Cardiac muscle cell (in vitro differentiated cells and primary cell): ENCODE results near the gene CPLX3. TPM values are rescaled to one million over a fixed set of nuclear protein-coding genes. Genes with fewer than 3 reads are reported as not detected.

ENCODE experiments used
- DNase-seq, 2 donors: peaks; one replicate each; pipeline versions ENCODE4 v3.0.0 to v3.0.0-alpha.2; 2010 to 2017; ENCODE audit warnings: low read depth in 1 of 2, low spot score in 1 of 2
- H3K27ac ChIP-seq: fragments of 200-600 bp; sonication (generic); 2 replicates; pipeline ENCODE4 v1.5.1; 2016
- H3K27me3 ChIP-seq: fragments of 200-600 bp; sonication (generic); 2 replicates; pipeline ENCODE4 v1.6.0; 2016; ENCODE audit warnings: control low read depth
- H3K36me3 ChIP-seq: fragments of 200-600 bp; sonication (generic); 2 replicates; pipeline ENCODE4 v1.5.1; 2016; ENCODE audit warnings: control low read depth
- H3K4me1 ChIP-seq: fragments of 200-600 bp; sonication (generic); 2 replicates; pipeline ENCODE4 v1.8.1; 2017; ENCODE audit warnings: low read depth, mild to moderate bottlenecking, mixed run types
- H3K4me3 ChIP-seq: fragments of 200-600 bp; sonication (generic); 2 replicates; pipeline ENCODE4 v1.5.1; 2016; ENCODE audit warnings: mild to moderate bottlenecking
- H3K9me3 ChIP-seq: fragments of 200-600 bp; sonication (generic); 2 replicates; pipeline ENCODE4 v1.5.1; 2017; ENCODE audit warnings: low read depth, mild to moderate bottlenecking, control low read depth
- polyA plus RNA-seq: library from polyadenylated mRNA; unstranded; fragments of >200 nt; fragmentation: Nextera tagmentation; extraction: Ambion mirVana; gene quantifications from 2 replicates; pipeline ENCODE4 v1.2.1, GENCODE V29; 2016
- total RNA-seq: library from RNA; depleted of rRNA; stranded (reverse); fragments of >200 nt; gene quantifications from 2 replicates; pipeline ENCODE4 v1.2.3, GENCODE V29; 2016
- TF ChIP-seq, protein P1 (sequence below): IDR thresholded peaks from 2 replicates; pipeline ENCODE4 v1.5.1; 2012; ENCODE audit warnings: low read depth, mild to moderate bottlenecking, low read length

The CPLX3 gene
- total RNA-seq (not detected in 2 replicates), polyA plus RNA-seq (not detected in 2 replicates)

DNA sequence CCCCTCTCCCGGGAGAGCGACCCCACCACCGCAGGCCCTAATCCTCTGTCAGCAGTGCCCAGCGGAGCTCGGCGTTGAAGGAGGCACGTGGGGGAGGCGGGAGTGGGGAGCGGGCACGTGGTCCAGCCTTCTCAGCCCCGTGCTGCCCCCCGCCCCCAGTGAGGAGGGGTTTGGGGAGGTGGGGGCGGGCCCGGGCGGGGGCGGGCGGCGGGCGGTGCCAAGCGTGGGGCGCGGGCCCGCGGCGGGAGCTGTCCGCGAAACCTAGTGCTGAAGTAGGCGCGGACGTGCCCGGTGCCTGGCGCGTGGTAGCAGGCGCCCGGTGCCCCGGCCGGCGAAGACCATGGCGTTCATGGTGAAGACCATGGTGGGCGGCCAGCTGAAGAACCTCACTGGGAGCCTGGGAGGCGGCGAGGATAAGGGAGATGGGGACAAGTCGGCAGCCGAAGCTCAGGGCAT, at the start of gene CPLX3:
CPLX3 (plus strand) TSS at position 264 of the 456 bp plus-strand sequence; CDS start at position 341, 77 bp downstream.
- Histone ChIP-seq H3K4me3 (no peak within 1 kb of the TSS), H3K9me3 (no peaks in the 10 kb centered on the region), H3K4me1 (no peaks in the 10 kb centered on the region), H3K36me3 (no peaks in the 10 kb centered on the region), H3K27me3 (peaks cover 48% of the 10 kb centered on the region), H3K27ac (no peak within 1 kb of the TSS)
- peak; percentile 21 to 74 for DNase-seq
- TF ChIP-seq, protein P1, sequence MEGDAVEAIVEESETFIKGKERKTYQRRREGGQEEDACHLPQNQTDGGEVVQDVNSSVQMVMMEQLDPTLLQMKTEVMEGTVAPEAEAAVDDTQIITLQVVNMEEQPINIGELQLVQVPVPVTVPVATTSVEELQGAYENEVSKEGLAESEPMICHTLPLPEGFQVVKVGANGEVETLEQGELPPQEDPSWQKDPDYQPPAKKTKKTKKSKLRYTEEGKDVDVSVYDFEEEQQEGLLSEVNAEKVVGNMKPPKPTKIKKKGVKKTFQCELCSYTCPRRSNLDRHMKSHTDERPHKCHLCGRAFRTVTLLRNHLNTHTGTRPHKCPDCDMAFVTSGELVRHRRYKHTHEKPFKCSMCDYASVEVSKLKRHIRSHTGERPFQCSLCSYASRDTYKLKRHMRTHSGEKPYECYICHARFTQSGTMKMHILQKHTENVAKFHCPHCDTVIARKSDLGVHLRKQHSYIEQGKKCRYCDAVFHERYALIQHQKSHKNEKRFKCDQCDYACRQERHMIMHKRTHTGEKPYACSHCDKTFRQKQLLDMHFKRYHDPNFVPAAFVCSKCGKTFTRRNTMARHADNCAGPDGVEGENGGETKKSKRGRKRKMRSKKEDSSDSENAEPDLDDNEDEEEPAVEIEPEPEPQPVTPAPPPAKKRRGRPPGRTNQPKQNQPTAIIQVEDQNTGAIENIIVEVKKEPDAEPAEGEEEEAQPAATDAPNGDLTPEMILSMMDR = no peak

GRCh38 chr15:74776821-74777768, 49.3 kb upstream of the CPLX3 start:
- TF ChIP-seq, protein P1 = no peak
- Histone ChIP-seq H3K27me3 (no peaks in the 10 kb centered on the region), H3K9me3 (no peaks in the 10 kb centered on the region), H3K4me3 (no peak overlapping the region), H3K36me3 (no peaks in the 10 kb centered on the region), H3K4me1 (peaks cover 37% of the 10 kb centered on the region), H3K27ac (peak overlapping the region; percentile 81)
- DNase-seq = peak; percentile 36 to 86

DNA sequence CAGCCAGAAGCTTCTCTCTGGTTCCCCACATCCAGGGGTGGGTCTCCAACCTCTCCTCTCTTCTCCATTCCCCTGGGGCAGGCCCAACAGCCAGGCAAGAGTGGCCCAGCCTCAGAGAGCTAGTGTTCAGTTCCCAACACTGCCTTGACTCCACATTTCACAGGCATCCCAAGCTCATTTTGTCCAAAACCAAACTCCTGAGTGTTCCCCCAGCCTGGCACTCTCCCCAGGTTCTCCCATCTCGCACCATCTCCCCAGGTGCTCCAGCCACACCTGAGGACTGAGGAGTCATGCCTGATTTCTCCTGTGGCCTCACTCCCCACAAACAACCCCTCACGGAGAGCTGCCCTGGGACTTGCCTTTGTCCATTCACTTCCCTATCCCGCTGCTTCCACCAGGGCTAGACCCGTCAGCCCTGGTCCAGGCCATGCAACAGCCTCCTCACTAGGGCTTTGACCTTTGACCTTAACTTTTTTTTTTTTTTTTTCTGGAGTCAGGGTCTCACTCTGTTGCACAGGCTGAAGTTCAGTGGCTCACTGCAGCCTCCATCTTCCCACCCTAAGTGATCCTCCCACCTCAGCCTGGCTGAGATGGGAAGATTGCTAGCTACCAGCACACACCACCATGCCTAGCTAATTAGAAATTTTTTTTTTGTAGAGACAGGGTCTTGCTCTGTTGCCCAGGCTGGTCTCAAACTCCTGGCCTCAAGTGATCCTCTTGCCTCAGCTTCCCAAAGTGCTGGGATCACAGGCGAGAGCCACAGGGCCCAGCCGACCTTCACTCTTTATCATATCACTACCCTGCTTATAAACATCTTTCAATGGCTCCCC, 48.4 kb upstream of the CPLX3 start:
- Histone ChIP-seq H3K27me3 (no peaks in the 10 kb centered on the region), H3K4me1 (peaks cover 37% of the 10 kb centered on the region), H3K27ac (peak overlapping the region; percentile 81), H3K9me3 (no peaks in the 10 kb centered on the region), H3K36me3 (no peaks in the 10 kb centered on the region), H3K4me3 (no peak overlapping the region)
- no peak for DNase-seq
- TF ChIP-seq, protein P1 = no peak

GRCh38 chr15:74778599-74778970, 47.8 kb upstream of the CPLX3 start:
- H3K4me1 ChIP-seq = peaks cover 43% of the 10 kb centered on the region
- H3K27me3 ChIP-seq = no peaks in the 10 kb centered on the region
- no peaks in the 10 kb centered on the region for H3K9me3 ChIP-seq
- TF ChIP-seq, protein P1 = no peak
- H3K27ac ChIP-seq = peak overlapping the region; percentile 47
- no peak for DNase-seq
- no peak overlapping the region for H3K4me3 ChIP-seq
- no peaks in the 10 kb centered on the region for H3K36me3 ChIP-seq

DNA sequence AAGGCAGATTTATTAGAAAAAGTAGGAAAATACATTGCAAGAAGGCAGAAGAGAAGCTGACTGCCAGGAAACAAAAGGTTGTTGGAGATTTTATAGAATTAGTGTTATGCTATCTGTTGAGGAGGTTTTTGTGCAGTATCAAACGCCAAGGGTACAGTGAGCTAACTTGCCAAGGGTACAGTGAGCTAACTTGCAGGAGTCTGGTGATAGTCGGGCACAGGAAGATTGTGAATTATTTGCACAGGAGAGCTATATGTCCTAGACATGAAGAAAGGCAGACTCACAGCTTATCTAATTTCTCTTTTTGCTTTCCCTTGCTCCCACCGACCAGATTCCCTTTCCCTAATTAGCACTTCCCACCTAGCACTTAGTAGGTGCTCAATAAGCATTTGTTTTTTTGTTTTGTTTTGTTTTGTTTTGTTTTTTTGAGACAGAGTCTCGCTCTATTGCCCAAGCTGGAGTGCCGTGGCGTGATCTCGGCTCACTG, 47.2 kb upstream of the CPLX3 start:
- peaks cover 44% of the 10 kb centered on the region for H3K4me1 ChIP-seq
- TF ChIP-seq, protein P1 = no peak
- no peaks in the 10 kb centered on the region for H3K9me3 ChIP-seq
- no peak for DNase-seq
- H3K27ac ChIP-seq = no peak overlapping the region
- no peak overlapping the region for H3K4me3 ChIP-seq
- H3K36me3 ChIP-seq = no peaks in the 10 kb centered on the region
- no peaks in the 10 kb centered on the region for H3K27me3 ChIP-seq
